Activated T-cell treated with anti-CD3 and anti-CD28 coated beads for 24 hours (primary cell): Measurements from ENCODE around the gene RNF41.
"Not testable (repeated sequence)": the region's sequence is repeated elsewhere in the genome, so short reads cannot be mapped to it uniquely, and the experiment has no call there.

Source experiments
- DNase-seq: peaks from one replicate; pipeline ENCODE4 v3.0.0-alpha.2; 2020; ENCODE audit warnings: low read depth

RNF41 gene

GRCh38 chr12:56221757-56222530 lies at the start of gene RNF41:
Gene RNF41, minus strand, starts transcription at chr12:56221922. Its CDS starts 7,875 bp downstream, at chr12:56214047.
- DNase-seq, result peak; percentile 89

GRCh38 chr12:56271031-56271430 lies 49.3 kb upstream of the RNF41 start:
- no peak for DNase-seq

- no peak for DNase-seq
Observed at GRCh38 chr12:56267443-56268071, 45.8 kb upstream of the RNF41 start.

DNA sequence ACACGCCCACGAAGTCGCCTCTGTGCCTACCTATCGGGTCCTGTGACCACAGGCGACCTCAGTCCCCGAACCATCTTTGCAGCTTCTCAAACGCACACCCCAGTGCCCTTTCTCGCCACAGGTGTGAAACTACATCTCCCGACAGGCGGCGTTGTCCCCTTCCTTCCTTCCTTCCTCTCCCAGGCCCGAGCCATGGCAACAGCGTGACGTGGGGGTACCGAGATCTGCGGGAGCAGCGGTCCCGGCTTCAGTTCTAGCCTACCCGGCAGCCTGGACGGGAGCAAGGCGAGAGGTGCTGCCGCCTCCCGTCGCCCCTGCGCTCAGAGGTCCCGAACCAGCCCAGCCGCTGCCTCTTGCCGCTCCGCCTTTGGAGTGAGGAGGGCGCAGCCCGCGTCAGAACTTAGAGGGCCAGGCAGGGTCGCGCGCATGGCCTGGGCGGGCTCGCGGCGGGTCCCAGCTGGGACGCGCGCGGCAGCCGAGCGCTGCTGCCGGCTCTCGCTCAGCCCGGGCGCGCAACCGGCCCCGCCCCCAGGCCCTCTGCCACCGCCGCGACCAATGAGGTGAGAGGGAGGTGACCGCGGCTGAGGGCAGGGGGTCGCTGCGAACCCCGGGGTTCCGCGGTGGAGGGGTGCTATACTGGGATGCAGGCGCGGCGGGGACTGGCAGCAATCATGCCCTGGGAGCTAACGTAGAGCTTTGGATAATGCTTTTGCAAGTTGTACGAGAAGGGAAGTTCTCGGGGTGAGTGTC lies 45.1 kb upstream of the RNF41 start, which contains the start of gene COQ10A:
TSS of gene COQ10A (plus strand) at position 250 of the 750 bp plus-strand sequence. CDS start at position 427, 177 bp downstream.
- peak; percentile 82 for DNase-seq

- DNase-seq, result not testable (repeated sequence)
Observed at GRCh38 chr12:56266068-56266692, 44.5 kb upstream of the RNF41 start.

- not testable (repeated sequence) for DNase-seq
Observed at GRCh38 chr12:56262955-56263354, 41.2 kb upstream of the RNF41 start.

DNA sequence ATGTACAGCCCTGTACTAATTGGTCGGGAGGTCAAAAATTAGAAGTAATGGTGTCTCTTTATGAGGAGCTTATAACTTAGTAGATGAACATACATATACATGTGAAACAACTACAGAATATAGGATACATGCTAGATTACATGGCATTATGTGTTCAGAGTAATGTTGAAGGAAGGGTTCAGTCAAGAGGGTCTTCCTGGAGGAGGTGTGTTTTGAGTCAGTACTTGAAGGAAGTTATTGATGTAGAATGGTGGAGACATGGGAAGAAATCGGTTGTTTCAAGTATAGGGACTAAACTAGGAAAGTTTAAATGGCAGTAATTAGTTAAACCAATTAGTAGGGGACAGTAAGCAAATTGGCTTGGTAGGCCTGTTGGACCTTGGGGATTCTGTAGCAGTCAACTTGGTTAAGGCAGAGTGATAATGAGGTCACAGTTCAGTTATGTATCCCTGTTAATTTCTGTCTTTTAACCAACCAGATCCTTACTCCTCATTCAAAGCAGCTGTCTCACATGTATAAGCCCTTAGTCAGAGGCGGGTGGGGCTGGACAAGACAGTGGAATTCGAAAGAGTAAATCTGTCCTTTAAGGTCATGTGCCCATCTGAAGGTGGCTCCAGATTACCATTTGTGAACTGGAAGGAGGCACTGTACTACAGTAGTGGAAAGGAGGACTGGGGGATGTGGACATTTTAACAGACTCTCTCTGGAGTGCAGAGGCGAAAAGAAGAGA lies 39.9 kb upstream of the RNF41 start:
- DNase-seq, result no peak

- no peak for DNase-seq
Observed at GRCh38 chr12:56260921-56261320, 39.2 kb upstream of the RNF41 start.

DNA sequence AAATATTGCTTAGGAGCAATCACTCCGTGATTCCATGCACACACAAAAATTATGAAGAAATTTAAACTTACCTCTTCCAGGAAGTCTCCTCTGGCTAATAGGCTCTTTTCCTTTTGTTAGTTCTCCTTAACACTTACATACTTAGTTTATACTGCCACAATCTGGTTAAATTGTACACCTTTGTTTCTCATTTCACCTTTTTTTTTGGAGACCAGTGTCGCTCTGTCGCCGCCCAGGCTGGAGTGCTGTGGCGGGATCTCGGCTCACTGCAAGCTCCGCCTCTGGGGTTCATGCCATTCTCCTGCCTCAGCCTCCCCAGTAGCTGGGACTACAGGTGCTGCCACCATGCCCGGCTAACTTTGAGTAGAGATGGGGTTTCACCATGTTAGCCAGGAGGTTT lies 38.7 kb upstream of the RNF41 start:
- DNase-seq, result no peak

GRCh38 chr12:56258820-56259183 lies 37.1 kb upstream of the RNF41 start:
- DNase-seq, result no peak

- DNase-seq, result peak; percentile 72
Observed at GRCh38 chr12:56258068-56258819, 36.5 kb upstream of the RNF41 start, which contains the start of gene ANKRD52. Gene ANKRD52, minus strand, starts transcription at chr12:56258384. Its CDS starts 115 bp downstream, at chr12:56258269.

DNA sequence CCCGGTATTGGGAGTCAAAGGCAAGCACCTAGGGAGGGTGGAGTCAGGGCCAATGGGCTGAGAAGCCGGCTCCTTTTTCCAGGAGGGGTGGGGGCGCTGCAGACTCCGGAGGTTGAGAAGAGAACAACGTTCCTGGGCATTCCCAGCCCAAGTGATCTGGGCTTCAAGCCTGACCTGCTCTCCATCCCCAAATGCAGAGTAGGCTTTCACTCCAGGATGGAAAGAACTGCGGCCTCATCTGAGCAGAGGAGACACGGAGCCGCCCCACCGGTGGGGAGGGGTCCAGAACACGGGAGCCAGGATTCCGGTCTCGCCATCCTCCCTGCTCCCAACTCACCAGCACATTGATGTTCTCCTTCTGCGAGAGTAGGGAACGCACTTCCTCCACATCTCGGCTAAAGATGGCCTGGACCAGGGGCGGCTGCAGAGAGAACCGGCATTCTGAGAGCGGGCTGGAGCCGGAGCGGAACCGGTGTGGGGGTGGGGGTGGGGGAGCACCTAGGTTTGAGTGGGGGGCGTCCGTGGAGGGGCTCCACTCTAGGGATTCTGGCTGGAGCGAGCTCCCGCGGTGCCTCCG lies 35.9 kb upstream of the RNF41 start:
- DNase-seq, result no peak

- no peak for DNase-seq
Observed at GRCh38 chr12:56257071-56257470, 35.3 kb upstream of the RNF41 start.

GRCh38 chr12:56256326-56256960 lies 34.7 kb upstream of the RNF41 start:
- no peak for DNase-seq

DNA sequence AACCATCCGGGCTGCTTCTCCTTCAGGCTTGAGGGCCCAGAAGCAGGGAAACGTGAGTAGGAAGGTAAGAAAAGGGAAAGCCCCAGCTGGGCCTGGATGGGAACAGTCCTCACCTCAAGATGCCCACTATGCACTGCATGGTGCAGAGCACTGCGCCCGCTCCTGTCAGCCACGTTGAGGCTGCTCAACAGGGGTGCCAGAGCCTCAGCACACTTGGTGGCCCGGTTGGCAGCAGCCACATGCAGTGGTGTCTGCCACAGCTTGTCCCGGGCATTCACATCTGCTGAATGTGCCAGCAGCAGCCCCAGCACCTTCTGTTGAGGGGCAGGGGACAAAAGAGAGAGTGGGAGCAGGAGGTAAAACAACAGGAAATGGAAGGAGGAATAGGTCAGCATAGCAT lies 33.9 kb upstream of the RNF41 start:
- DNase-seq, result no peak

GRCh38 chr12:56253091-56253490 lies 31.4 kb upstream of the RNF41 start:
- DNase-seq, result no peak

DNA sequence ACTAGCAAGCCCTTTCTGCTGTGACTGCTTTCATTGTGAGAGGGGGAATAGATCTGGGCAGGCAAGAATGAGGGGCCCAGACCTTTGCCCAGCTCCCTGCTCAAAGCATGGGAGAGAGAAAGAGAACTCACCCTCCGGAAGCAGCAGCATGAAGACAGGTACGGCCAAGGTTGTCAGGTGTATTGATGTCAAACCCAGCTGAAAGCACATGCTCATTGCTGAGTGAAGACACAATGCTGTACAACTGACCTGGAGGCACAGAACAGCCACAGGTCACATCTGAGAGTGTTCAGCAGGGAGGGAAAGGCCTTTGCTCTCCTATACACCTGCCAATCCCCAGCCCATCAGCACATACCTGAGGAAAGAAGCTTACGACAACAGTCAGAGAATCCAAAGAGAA lies 30.9 kb upstream of the RNF41 start:
- DNase-seq, result no peak

DNA sequence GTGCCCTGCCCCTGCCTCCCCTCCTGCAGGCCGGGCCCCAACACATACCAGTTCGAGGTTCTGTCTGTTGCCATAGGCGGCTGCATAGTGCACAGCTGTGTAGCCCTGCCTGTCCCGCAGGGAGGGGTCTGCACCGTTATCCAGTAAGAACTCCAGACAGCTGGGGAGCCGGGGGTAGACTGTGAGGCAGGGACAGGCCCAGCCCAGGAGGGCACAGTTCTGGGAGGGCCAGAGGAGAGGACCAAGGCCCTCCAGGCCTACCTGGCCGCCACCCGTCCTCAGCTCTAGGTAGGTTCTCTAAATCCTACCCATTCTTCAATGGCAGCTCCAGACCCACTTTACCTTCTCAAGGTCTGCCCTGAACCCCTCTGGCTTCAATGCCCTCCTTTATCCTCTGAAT lies 27.0 kb upstream of the RNF41 start:
- DNase-seq, result no peak

DNA sequence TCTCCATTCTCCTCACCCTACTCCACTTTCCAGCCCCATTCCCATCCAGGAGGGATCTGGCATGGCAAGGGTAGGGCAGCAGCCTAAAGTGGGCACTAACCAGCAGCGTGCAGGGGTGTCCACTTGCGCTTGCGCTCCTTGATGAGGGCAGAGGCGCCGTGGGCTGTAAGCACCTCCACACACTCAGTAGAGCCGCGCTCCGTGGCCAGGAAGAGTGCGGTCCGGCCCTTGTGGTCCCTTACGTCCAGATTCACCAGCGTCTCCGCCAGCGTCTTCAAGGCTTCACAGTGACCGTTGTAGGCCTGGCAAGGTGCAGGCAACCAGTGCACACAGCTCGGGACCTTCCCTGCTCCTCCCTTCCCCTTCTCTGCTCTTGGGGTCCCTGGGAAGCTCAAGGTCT lies 26.2 kb upstream of the RNF41 start:
- no peak for DNase-seq

DNA sequence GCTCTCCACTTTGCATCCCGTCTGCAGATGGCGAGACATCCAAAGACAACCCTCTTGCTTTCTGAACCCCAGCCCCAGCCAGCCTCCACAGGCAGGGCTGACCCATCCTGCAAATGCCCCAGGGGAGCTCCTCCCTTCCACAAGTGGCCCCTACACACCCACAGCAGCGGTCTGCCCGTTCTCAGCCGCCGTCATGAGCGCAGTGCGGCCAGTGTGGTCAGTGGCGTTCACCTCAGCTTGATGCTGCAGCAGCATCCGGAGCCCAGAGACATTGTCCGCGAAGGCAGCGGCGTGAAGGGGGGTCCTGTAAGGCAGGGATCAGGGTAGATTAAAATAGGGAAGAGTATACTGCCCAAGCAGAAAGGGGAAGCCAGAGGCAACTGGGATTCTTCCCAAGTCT lies 22.8 kb upstream of the RNF41 start:
- no peak for DNase-seq
